Measurements from ENCODE around the gene ITPR2.

The ITPR2 gene

GRCh38 chr12:26740348-26740747, 92.6 kb downstream of the ITPR2 start:
- Histone ChIP-seq H3K4me3 (replicated peaks; ENCODE audit: insufficient read depth, low read length) (no peak overlapping the region), H3K27ac (replicated peaks) (no peak overlapping the region), H3K27me3 (ENCODE audit: insufficient read depth, poor library complexity, severe bottlenecking) (no peaks in the 10 kb centered on the region)
- no peak for DNase-seq (ENCODE audit: low read depth in 1 of 2, low spot score in 1 of 2)
- no peak for TF ChIP-seq REST (IDR thresholded peaks at IDR 0.05; ENCODE audit: insufficient replicate concordance, low read depth)

- Histone ChIP-seq H3K4me3 (replicated peaks; ENCODE audit: insufficient read depth, low read length) (no peak overlapping the region), H3K27me3 (ENCODE audit: insufficient read depth, poor library complexity, severe bottlenecking) (no peaks in the 10 kb centered on the region), H3K27ac (replicated peaks) (no peak overlapping the region)
- TF ChIP-seq SPI1 (IDR thresholded peaks at IDR 0.05; ENCODE audit: borderline replicate concordance, low read depth) (no peak), REST (IDR thresholded peaks at IDR 0.05; ENCODE audit: insufficient replicate concordance, low read depth) (no peak), GABPA (IDR thresholded peaks at IDR 0.05; ENCODE audit: low read depth) (no peak), POLR2AphosphoS5 (IDR thresholded peaks at IDR 0.05; ENCODE audit: low read depth) (no peak), CTCF (IDR thresholded peaks at IDR 0.05; ENCODE audit: insufficient read depth, low read length) (no peak)
- DNase-seq (ENCODE audit: low read depth in 1 of 2, low spot score in 1 of 2): no peak
Measured at GRCh38 chr12:26737487-26738030, 95.4 kb downstream of the ITPR2 start.

- no peak overlapping the region for H3K4me3 ChIP-seq (replicated peaks; ENCODE audit: insufficient read depth, low read length)
- TF ChIP-seq REST (IDR thresholded peaks at IDR 0.05; ENCODE audit: insufficient replicate concordance, low read depth): no peak
- TF ChIP-seq GABPA (IDR thresholded peaks at IDR 0.05; ENCODE audit: low read depth): no peak
- TF ChIP-seq SPI1 (IDR thresholded peaks at IDR 0.05; ENCODE audit: borderline replicate concordance, low read depth): no peak
- TF ChIP-seq POLR2AphosphoS5 (IDR thresholded peaks at IDR 0.05; ENCODE audit: low read depth): no peak
- no peak for TF ChIP-seq CTCF (IDR thresholded peaks at IDR 0.05; ENCODE audit: insufficient read depth, low read length)
- DNase-seq (ENCODE audit: low read depth in 1 of 2, low spot score in 1 of 2): no peak
- H3K27ac ChIP-seq (replicated peaks): no peak overlapping the region
- no peaks in the 10 kb centered on the region for H3K27me3 ChIP-seq (ENCODE audit: insufficient read depth, poor library complexity, severe bottlenecking)
Measured at GRCh38 chr12:26736563-26737486, 96.2 kb downstream of the ITPR2 start.

Data from HL-60 (cell line).